IMR-90 (cell line): ENCODE measurements around the gene CD19. TPM values are rescaled to one million over a fixed set of nuclear protein-coding genes. Genes with fewer than 3 reads are reported as not detected.
A peak's percentile ranks its signal among the peaks of the same experiment; 100 is the strongest.

Experiments
- ATAC-seq: fragments of 200-7000 bp; cut with Tn5 transposase; 2 replicates; pipeline ENCODE4 v1.9.1; 2020; ENCODE audit warnings: low read depth, mild to moderate bottlenecking, moderate library complexity
- BruUV-seq: library from RNA; stranded (reverse); fragments of 400-500 nt; replicated peaks from 2 replicates; lab custom pipeline; 2021; lab: Mats Ljungman, UMichigan
- CTCF ChIA-PET: fragments of 300-600 bp; formaldehyde crosslinking; extraction: SDS; loops from one replicate; lab custom pipeline; 2021; ENCODE audit warnings: antibody characterized with exemption; lab: Yijun Ruan, JAX
- POLR2A ChIA-PET: fragments of 300-600 bp; sonication (Branson Sonifier 250); formaldehyde crosslinking; loops from one replicate; lab custom pipeline; 2022; ENCODE audit warnings: antibody characterized with exemption; ENCODE audit not compliant: unreplicated experiment; lab: Charles Lee
- DNase-seq: peaks from one replicate; pipeline ENCODE4 v3.0.0; 2013
- H2AFZ ChIP-seq: replicated peaks from 2 replicates; pipeline ENCODE3; 2013; ENCODE audit warnings: low read length, mild to moderate bottlenecking; ENCODE audit not compliant: poor library complexity
- H2AK5ac ChIP-seq: 2 replicates; pipeline ENCODE4 v1.6.1; 2013; ENCODE audit warnings: low read depth, low read length, inconsistent platforms
- H2AK9ac ChIP-seq: replicated peaks from 2 replicates; pipeline ENCODE3; 2013; ENCODE audit warnings: mild to moderate bottlenecking, low read depth, low read length, moderate library complexity; ENCODE audit not compliant: poor library complexity
- H2BK120ac ChIP-seq: 2 replicates; pipeline ENCODE4 v1.6.1; 2013; ENCODE audit warnings: low read depth, low read length, inconsistent platforms
- H2BK15ac ChIP-seq: 3 replicates; pipeline ENCODE4 v1.6.1; 2013; ENCODE audit warnings: low read depth, low read length, inconsistent platforms
- H2BK20ac ChIP-seq: 2 replicates; pipeline ENCODE4 v1.6.1; 2013; ENCODE audit warnings: low read depth, mild to moderate bottlenecking, inconsistent platforms, low read length, moderate library complexity
- H2BK5ac ChIP-seq: 2 replicates; pipeline ENCODE4 v1.6.1; 2013; ENCODE audit warnings: mild to moderate bottlenecking, low read depth, low read length, inconsistent platforms; ENCODE audit not compliant: poor library complexity, severe bottlenecking
- H3K14ac ChIP-seq: replicated peaks from 2 replicates; pipeline ENCODE4 v1.6.1; 2013; ENCODE audit warnings: low read depth, low read length, inconsistent platforms
- H3K18ac ChIP-seq: 2 replicates; pipeline ENCODE4 v1.6.1; 2013; ENCODE audit warnings: low read depth, low read length, control low read depth
- H3K23ac ChIP-seq: 2 replicates; pipeline ENCODE4 v1.6.1; 2013; ENCODE audit warnings: low read depth, low read length, inconsistent platforms
- H3K27ac ChIP-seq: 2 replicates; pipeline ENCODE4 v1.5.1; 2013; ENCODE audit warnings: mild to moderate bottlenecking, control low read depth, low read length; ENCODE audit not compliant: insufficient read depth
- H3K27me3 ChIP-seq: 2 replicates; pipeline ENCODE4 v1.6.1; 2013; ENCODE audit warnings: low read length; ENCODE audit not compliant: control insufficient read depth, insufficient read depth
- H3K36me3 ChIP-seq: 2 replicates; pipeline ENCODE4 v1.6.1; 2013; ENCODE audit warnings: low read length, mixed read lengths; ENCODE audit not compliant: control insufficient read depth, insufficient read depth
- H3K4ac ChIP-seq: 2 replicates; pipeline ENCODE4 v1.6.1; 2013; ENCODE audit warnings: low read depth, low read length, inconsistent platforms
- H3K4me1 ChIP-seq: 2 replicates; pipeline ENCODE4 v1.6.1; 2013; ENCODE audit warnings: low read length, mixed read lengths; ENCODE audit not compliant: control insufficient read depth, insufficient read depth
- H3K4me2 ChIP-seq: 2 replicates; pipeline ENCODE4 v1.6.1; 2013; ENCODE audit warnings: low read depth, mild to moderate bottlenecking, control low read depth, low read length, moderate library complexity
- H3K4me3 ChIP-seq: 2 replicates; pipeline ENCODE4 v1.5.1; 2013; ENCODE audit warnings: low read depth, mild to moderate bottlenecking, control low read depth, low read length, moderate library complexity; ENCODE audit not compliant: insufficient read depth
- H3K56ac ChIP-seq: 2 replicates; pipeline ENCODE4 v1.6.1; 2013; ENCODE audit warnings: low read length, inconsistent platforms; ENCODE audit not compliant: insufficient read depth; ENCODE audit errors: extremely low read depth
- H3K79me1 ChIP-seq, 2 experiments: 2 replicates each; pipeline ENCODE4 v1.6.1; 2013; ENCODE audit warnings: low read length in 2 of 2, inconsistent platforms in 1 of 2, low read depth in 1 of 2
- H3K9ac ChIP-seq: 2 replicates; pipeline ENCODE4 v1.6.1; 2013; ENCODE audit warnings: low read depth, low read length, control low read depth
- H3K9me1 ChIP-seq: 2 replicates; pipeline ENCODE4 v1.6.1; 2013; ENCODE audit warnings: low read length, inconsistent platforms; ENCODE audit not compliant: insufficient read depth
- H3K9me3 ChIP-seq: 2 replicates; pipeline ENCODE4 v1.6.1; 2013; ENCODE audit warnings: low read length; ENCODE audit not compliant: control insufficient read depth, insufficient read depth
- H4K20me1 ChIP-seq: 2 replicates; pipeline ENCODE4 v1.6.1; 2013; ENCODE audit warnings: low read length, inconsistent platforms; ENCODE audit not compliant: insufficient read depth
- H4K5ac ChIP-seq: 2 replicates; pipeline ENCODE4 v1.6.1; 2013; ENCODE audit warnings: mild to moderate bottlenecking, low read depth, low read length, control low read depth
- H4K8ac ChIP-seq, 2 experiments: 2 replicates each; pipeline ENCODE4 v1.6.1; 2013; ENCODE audit warnings: low read depth in 2 of 2, low read length in 2 of 2, control low read depth in 1 of 2, inconsistent platforms in 1 of 2
- H4K91ac ChIP-seq: 2 replicates; pipeline ENCODE4 v1.6.1; 2013; ENCODE audit warnings: low read depth, low read length, inconsistent platforms; ENCODE audit not compliant: insufficient read depth
- BHLHE40 ChIP-seq: fragments of 150-350 bp; IDR thresholded peaks from 2 replicates; pipeline ENCODE4 v1.6.1; 2016; ENCODE audit warnings: mild to moderate bottlenecking, low read depth, low read length
- CEBPB ChIP-seq: IDR thresholded peaks from 2 replicates; pipeline ENCODE4 v1.6.1; 2012; ENCODE audit warnings: low read depth, low read length, improper control_type of control experiment
- CHD1 ChIP-seq: IDR thresholded peaks from 2 replicates; pipeline ENCODE4 v1.6.1; 2012; ENCODE audit warnings: low read depth, low read length, improper control_type of control experiment
- CTCF ChIP-seq: conservative IDR thresholded peaks from 2 replicates; pipeline ENCODE4 v1.5.1; 2012; ENCODE audit warnings: mild to moderate bottlenecking, low read depth, low read length, improper control_type of control experiment
- ELK1 ChIP-seq: fragments of 150-350 bp; IDR thresholded peaks from 2 replicates; pipeline ENCODE4 v1.6.1; 2016; ENCODE audit warnings: low read depth, mild to moderate bottlenecking, low read length, moderate library complexity, borderline replicate concordance
- FOS ChIP-seq: fragments of 150-350 bp; IDR thresholded peaks from 2 replicates; pipeline ENCODE4 v1.6.1; 2016; ENCODE audit warnings: low read depth, low read length
- MAFK ChIP-seq: IDR thresholded peaks from 2 replicates; pipeline ENCODE4 v1.6.1; 2012; ENCODE audit warnings: low read depth, low read length, improper control_type of control experiment
- MAZ ChIP-seq: IDR thresholded peaks from 2 replicates; pipeline ENCODE4 v1.6.1; 2012; ENCODE audit warnings: low read depth, mild to moderate bottlenecking, low read length, improper control_type of control experiment, moderate library complexity, borderline replicate concordance
- MXI1 ChIP-seq: IDR thresholded peaks from 2 replicates; pipeline ENCODE4 v1.6.1; 2012; ENCODE audit warnings: low read depth, mild to moderate bottlenecking, low read length, moderate library complexity, borderline replicate concordance
- NFE2L2 ChIP-seq: fragments of 150-350 bp; IDR thresholded peaks from 2 replicates; pipeline ENCODE4 v1.6.1; 2016; ENCODE audit warnings: low read depth, mild to moderate bottlenecking, low read length
- POLR2A ChIP-seq: IDR thresholded peaks from 2 replicates; pipeline ENCODE4 v1.6.1; 2012; ENCODE audit warnings: mild to moderate bottlenecking, low read depth, low read length
- RAD21 ChIP-seq: IDR thresholded peaks from 2 replicates; pipeline ENCODE4 v1.6.1; 2012; ENCODE audit warnings: low read length, improper control_type of control experiment
- RCOR1 ChIP-seq: IDR thresholded peaks from 2 replicates; pipeline ENCODE4 v1.6.1; 2012; ENCODE audit warnings: mild to moderate bottlenecking, low read length, improper control_type of control experiment; ENCODE audit not compliant: insufficient replicate concordance
- RFX5 ChIP-seq: IDR thresholded peaks from 2 replicates; pipeline ENCODE4 v1.8.0; 2012; ENCODE audit warnings: low read depth, mild to moderate bottlenecking, low read length, moderate library complexity
- SMC3 ChIP-seq: fragments of 150-350 bp; IDR thresholded peaks from 2 replicates; pipeline ENCODE4 v1.6.1; 2016; ENCODE audit warnings: low read depth, mild to moderate bottlenecking, antibody characterized with exemption, low read length, moderate library complexity
- USF2 ChIP-seq: fragments of 150-350 bp; IDR thresholded peaks from 2 replicates; pipeline ENCODE4 v1.6.1; 2017; ENCODE audit warnings: mild to moderate bottlenecking, antibody characterized with exemption, low read length, low read depth
- WGBS, 2 experiments: methylation state at CpG; one replicate each; pipeline versions ENCODE4 v1.1.5 to v1.1.7; 2013; ENCODE audit warnings: missing lambda C conversion rate in 2 of 2; ENCODE audit not compliant: insufficient read length in 1 of 2; ENCODE audit errors: extremely low coverage in 2 of 2; 5-methylcytosine and 5-hydroxymethylcytosine counted together
- dilution Hi-C: fragments of 300-500 bp; cut with HindIII; formaldehyde crosslinking; loops from one replicate; pipeline ENCODE4 v1.14.3; 2018; ENCODE audit warnings: low sequenced_read_pairs; ENCODE audit not compliant: unreplicated experiment
- in situ Hi-C: fragments of 300-500 bp; cut with MboI; formaldehyde crosslinking; loops from 3 replicates; pipeline ENCODE4 v1.14.3; 2019; ENCODE audit warnings: low sequenced_read_pairs, inconsistent platforms, mixed read lengths
- intact Hi-C: fragments of 100-400 bp; cut with micrococcal nuclease; formaldehyde crosslinking; loops from 2 replicates; pipeline ENCODE4 v1.10.0; 2022
- polyA plus RNA-seq, 3 experiments: library from polyadenylated mRNA; depleted of rRNA; stranded (reverse); fragments of >200 nt; gene quantifications; 2 replicates each; pipeline ENCODE4 v1.2.3, GENCODE V29; 2012; ENCODE audit warnings: low replicate concordance in 1 of 3
- total RNA-seq: library from RNA; depleted of rRNA; stranded (reverse); fragments of >200 nt; gene quantifications from 2 replicates; pipeline ENCODE4 v1.2.3, GENCODE V29; 2012

The CD19 gene
- total and polyA plus RNA-seq, 2 of the 4 experiments (the other 2 are of a cell fraction) = not detected

- no peak overlapping the region for H2BK120ac ChIP-seq
- no peaks in the 10 kb centered on the region for H3K27me3 ChIP-seq
- peak overlapping the region; percentile 28 to 37; a peak in 1 of 4 replicates for H4K8ac ChIP-seq
- CTCF ChIA-PET = no interaction called here
- H4K20me1 ChIP-seq = no peaks in the 10 kb centered on the region
- no TSS peak for BruUV-seq
- H3K9me3 ChIP-seq = no peaks in the 10 kb centered on the region
- DNase-seq (no peak), ATAC-seq (no peak)
- peak overlapping the region; percentile 41 for H3K27ac ChIP-seq
- no peak overlapping the region for H2BK15ac ChIP-seq
- dilution Hi-C loops (no loop called here), intact Hi-C loops (no loop called here), in situ Hi-C loops (loop anchor here (25.0 kb wide), 1 partner anchor 311 kb away; no protein-coding TSS in a partner anchor)
- H2AK5ac ChIP-seq = no peak overlapping the region; the same call in 1 of the 2 replicates
- H3K4me2 ChIP-seq = peak overlapping the region; percentile 95
- peak overlapping the region; percentile 86 for H2AK9ac ChIP-seq
- 0 out of 2 replicates have a peak overlapping the region, but pooled peaks have one; percentile 53 for H3K4ac ChIP-seq
- H3K14ac ChIP-seq = 0 out of 2 replicates have a peak overlapping the region, but pooled peaks have one; percentile 1
- no peak overlapping the region for H4K91ac ChIP-seq
- H3K36me3 ChIP-seq = peaks cover 21% of the 10 kb centered on the region
- H3K9ac ChIP-seq = peak overlapping the region; percentile 83
- peak overlapping the region; percentile 94 for H2AFZ ChIP-seq
- H3K56ac ChIP-seq = 0 out of 2 replicates have a peak overlapping the region, but pooled peaks have one; percentile 38
- H3K79me1 ChIP-seq = peaks cover 12 to 31% of the 10 kb centered on the region in 2 experiments
- H3K9me1 ChIP-seq = no peaks in the 10 kb centered on the region
- WGBS, 2 experiments = 0% methylated on average over 11 of the region's 17 CpGs; no CpG with 5 or more reads in 1 of the 2 experiments
- H4K5ac ChIP-seq = no peak overlapping the region
- POLR2A ChIA-PET = no interaction called here
- TF ChIP-seq BHLHE40 (no peak), MAZ (no peak), NFE2L2 (no peak), MXI1 (no peak), POLR2A (no peak), SMC3 (no peak), CEBPB (no peak), RAD21 (no peak), CTCF (no peak), CHD1 (no peak), ELK1 (no peak), MAFK (no peak), FOS (no peak), RCOR1 (no peak), USF2 (no peak), RFX5 (no peak)
- peak overlapping the region; percentile 58; the same call in 1 of the 2 replicates for H3K23ac ChIP-seq
- no peak overlapping the region for H2BK20ac ChIP-seq
- peak overlapping the region; percentile 55 for H3K4me3 ChIP-seq
- no peak overlapping the region for H3K18ac ChIP-seq
- no peak overlapping the region for H2BK5ac ChIP-seq
- peaks cover 7% of the 10 kb centered on the region; the same call in 1 of the 2 replicates for H3K4me1 ChIP-seq
Measured at GRCh38 chr16:28951410-28951943, 19.7 kb downstream of the CD19 start.
